H1 (cell line): Measurements from ENCODE around the gene XDH. TPM values are rescaled to one million over a fixed set of nuclear protein-coding genes. Genes with fewer than 3 reads are reported as not detected.

Experiments used
- CTCF ChIA-PET: fragments of 300-600 bp; sonication (Branson Sonifier 250); formaldehyde crosslinking; loops from one replicate; lab custom pipeline; 2021; ENCODE audit not compliant: partially characterized antibody; lab: Charles Lee
- POLR2A ChIA-PET: fragments of 300-600 bp; sonication (Branson Sonifier 250); formaldehyde crosslinking; loops from one replicate; lab custom pipeline; 2021; ENCODE audit warnings: inconsistent platforms; ENCODE audit not compliant: partially characterized antibody; lab: Charles Lee
- DNase-seq, 2 experiments: peaks; one replicate each; pipeline versions ENCODE4 v3.0.0 to v3.0.0-alpha.2; 2010 to 2022; ENCODE audit warnings: low spot score in 2 of 2, low read depth in 1 of 2, mixed read lengths in 1 of 2
- FAIRE-seq: peaks from 2 replicates; lab custom pipeline; 2011; peaks lifted over from hg19 to GRCh38; lab: Jason Lieb, UNC
- H2AFZ ChIP-seq: 2 replicates; pipeline ENCODE4 v1.8.1; 2012; ENCODE audit warnings: low read length, inconsistent platforms
- H2AK5ac ChIP-seq: 2 replicates; pipeline ENCODE4 v1.6.1; 2013; ENCODE audit warnings: low read depth, low read length
- H2BK120ac ChIP-seq: replicated peaks from 2 replicates; pipeline ENCODE3; 2013; ENCODE audit warnings: low read depth, low read length, inconsistent platforms
- H2BK12ac ChIP-seq: 2 replicates; pipeline ENCODE4 v1.6.1; 2013; ENCODE audit warnings: low read depth, low read length
- H2BK15ac ChIP-seq: 2 replicates; pipeline ENCODE4 v1.6.1; 2013; ENCODE audit warnings: low read length
- H2BK20ac ChIP-seq: 2 replicates; pipeline ENCODE4 v1.6.1; 2013; ENCODE audit warnings: low read length
- H2BK5ac ChIP-seq: 2 replicates; pipeline ENCODE4 v1.6.1; 2013; ENCODE audit warnings: low read depth, low read length
- H3K14ac ChIP-seq: 2 replicates; pipeline ENCODE4 v1.6.1; 2013; ENCODE audit warnings: inconsistent platforms; ENCODE audit not compliant: insufficient read length
- H3K18ac ChIP-seq: 2 replicates; pipeline ENCODE4 v1.6.1; 2013; ENCODE audit warnings: low read length; ENCODE audit errors: extremely low read depth
- H3K23ac ChIP-seq: 2 replicates; pipeline ENCODE4 v1.6.1; 2013; ENCODE audit warnings: inconsistent platforms; ENCODE audit not compliant: insufficient read length
- H3K23me2 ChIP-seq: 2 replicates; pipeline ENCODE4 v1.6.1; 2013; ENCODE audit warnings: low read depth, low read length
- H3K27ac ChIP-seq: 2 replicates; pipeline ENCODE4 v1.6.1; 2011; ENCODE audit warnings: low read depth, low read length, inconsistent platforms
- H3K27me3 ChIP-seq, 4 experiments: replicated peaks in 1 of 4; 1 replicate in 1 of 4; 2 replicates in 3 of 4; pipeline versions ENCODE4 v1.6.1 to v1.8.1; 2011 to 2013; ENCODE audit warnings: low read length in 3 of 4, mild to moderate bottlenecking in 3 of 4, inconsistent platforms in 2 of 4, mixed read lengths in 2 of 4, moderate library complexity in 1 of 4; ENCODE audit not compliant: control insufficient read depth in 3 of 4, insufficient read depth in 3 of 4; ENCODE audit errors: extremely low read depth in 1 of 4
- H3K36me3 ChIP-seq, 4 experiments: 2 replicates each; pipeline versions ENCODE4 v1.6.1 to v1.8.1; 2011 to 2013; ENCODE audit warnings: mild to moderate bottlenecking in 4 of 4, low read length in 3 of 4, moderate library complexity in 2 of 4, control low read depth in 1 of 4, inconsistent platforms in 1 of 4; ENCODE audit not compliant: insufficient read depth in 4 of 4, control insufficient read depth in 2 of 4
- H3K4ac ChIP-seq: replicated peaks from 2 replicates; pipeline ENCODE3; 2013; ENCODE audit warnings: low read length, low read depth, mixed read lengths, inconsistent platforms; ENCODE audit not compliant: insufficient read length
- H3K4me1 ChIP-seq, 4 experiments: replicated peaks in 1 of 4; 1 replicate in 1 of 4; 2 replicates in 3 of 4; pipeline versions ENCODE4 v1.6.1 to v1.8.1; 2011 to 2013; ENCODE audit warnings: low read length in 3 of 4, inconsistent platforms in 2 of 4, mixed read lengths in 1 of 4; ENCODE audit not compliant: insufficient read depth in 4 of 4, control insufficient read depth in 3 of 4
- H3K4me2 ChIP-seq, 2 experiments: 2 replicates each; pipeline versions ENCODE4 v1.6.1 to v1.8.1; 2011 to 2013; ENCODE audit warnings: low read depth in 2 of 2, low read length in 2 of 2, control low read depth in 1 of 2, inconsistent platforms in 1 of 2, mild to moderate bottlenecking in 1 of 2; ENCODE audit not compliant: insufficient read depth in 1 of 2
- H3K4me3 ChIP-seq, 4 experiments: fragments of 200-600, 300-600 bp in 1 of 4; sonication (generic), shearing (Covaris generic), sonication (Bioruptor Twin) in 1 of 4; 2 replicates each; pipeline versions ENCODE4 v1.5.1 to v1.8.1; 2011 to 2016; ENCODE audit warnings: low read length in 4 of 4, low read depth in 3 of 4, control low read depth in 2 of 4, inconsistent platforms in 2 of 4, mild to moderate bottlenecking in 2 of 4, mixed read lengths in 1 of 4, moderate library complexity in 1 of 4; ENCODE audit not compliant: insufficient read depth in 2 of 4; ENCODE audit errors: extremely low read depth in 1 of 4
- H3K56ac ChIP-seq: replicated peaks from 2 replicates; pipeline ENCODE3; 2013; ENCODE audit warnings: low read depth, mild to moderate bottlenecking, mixed read lengths, low read length, inconsistent platforms; ENCODE audit not compliant: insufficient read length
- H3K79me1 ChIP-seq: 2 replicates; pipeline ENCODE4 v1.6.1; 2013; ENCODE audit warnings: low read depth, low read length, control low read depth
- H3K79me2 ChIP-seq, 2 experiments: 2 replicates each; pipeline versions ENCODE4 v1.6.1 to v1.8.1; 2012 to 2013; ENCODE audit warnings: low read length in 2 of 2, mild to moderate bottlenecking in 2 of 2, inconsistent platforms in 1 of 2; ENCODE audit not compliant: insufficient read depth in 2 of 2, control insufficient read depth in 1 of 2
- H3K9ac ChIP-seq, 4 experiments: replicated peaks in 1 of 4; 1 replicate in 1 of 4; 2 replicates in 3 of 4; pipeline versions ENCODE4 v1.6.1 to v1.8.1; 2011 to 2013; ENCODE audit warnings: low read depth in 3 of 4, low read length in 3 of 4, control low read depth in 2 of 4, mild to moderate bottlenecking in 2 of 4, moderate library complexity in 2 of 4, inconsistent platforms in 1 of 4; ENCODE audit errors: extremely low read depth in 1 of 4
- H3K9me3 ChIP-seq, 2 experiments: 2 replicates each; pipeline versions ENCODE4 v1.6.1 to v1.8.1; 2012 to 2013; ENCODE audit warnings: mild to moderate bottlenecking in 2 of 2, moderate library complexity in 2 of 2, control low read depth in 1 of 2, inconsistent platforms in 1 of 2, low read depth in 1 of 2, low read length in 1 of 2, mixed read lengths in 1 of 2; ENCODE audit not compliant: insufficient read depth in 2 of 2
- H4K20me1 ChIP-seq, 2 experiments: replicated peaks in 1 of 2; 2 replicates each; pipeline versions ENCODE3 to v1.8.1; 2011 to 2013; ENCODE audit warnings: inconsistent platforms in 2 of 2, low read length in 2 of 2, mild to moderate bottlenecking in 1 of 2; ENCODE audit not compliant: insufficient read depth in 2 of 2, control insufficient read depth in 1 of 2
- H4K5ac ChIP-seq: 2 replicates; pipeline ENCODE4 v1.6.1; 2013; ENCODE audit warnings: low read length, low read depth, mixed read lengths, inconsistent platforms; ENCODE audit not compliant: insufficient read length
- H4K8ac ChIP-seq: 2 replicates; pipeline ENCODE4 v1.8.0; 2013; ENCODE audit warnings: mild to moderate bottlenecking, moderate library complexity, low read length, inconsistent platforms; ENCODE audit not compliant: insufficient read depth; ENCODE audit errors: extremely low read depth
- H4K91ac ChIP-seq: replicated peaks from 2 replicates; pipeline ENCODE3; 2013; ENCODE audit warnings: low read length, mixed read lengths, inconsistent platforms; ENCODE audit not compliant: insufficient read length
- ATF2 ChIP-seq: IDR thresholded peaks from 2 replicates; pipeline ENCODE4 v1.6.1; 2012; ENCODE audit warnings: low read length, inconsistent platforms
- EZH2 ChIP-seq: fragments of 200-600 bp; sonication (generic); IDR thresholded peaks from 2 replicates; pipeline ENCODE4 v1.7.1; 2012; ENCODE audit warnings: low read depth, mild to moderate bottlenecking, moderate library complexity, low read length, inconsistent platforms; ENCODE audit not compliant: severe bottlenecking
- GABPA ChIP-seq: IDR thresholded peaks from 2 replicates; pipeline ENCODE4 v1.6.1; 2011; ENCODE audit warnings: mild to moderate bottlenecking, low read length, moderate library complexity, borderline replicate concordance; ENCODE audit not compliant: insufficient read depth
- GTF2F1 ChIP-seq: IDR thresholded peaks from 2 replicates; pipeline ENCODE4 v1.6.1; 2012; ENCODE audit warnings: low read depth, low read length, improper control_type of control experiment, borderline replicate concordance
- JUND ChIP-seq: IDR thresholded peaks from 2 replicates; pipeline ENCODE4 v1.6.1; 2011; ENCODE audit warnings: mild to moderate bottlenecking, improper control_type of control experiment, low read length
- KDM4A ChIP-seq: IDR thresholded peaks from one replicate; pipeline ENCODE4 v1.7.1; 2012; ENCODE audit warnings: low read depth, mild to moderate bottlenecking, moderate library complexity, low read length, inconsistent platforms; ENCODE audit not compliant: severe bottlenecking
- POLR2A ChIP-seq, 2 experiments: IDR thresholded peaks; 1 replicate in 1 of 2; 2 replicates in 1 of 2; pipeline ENCODE4 v1.6.1; 2011; ENCODE audit warnings: low read depth in 2 of 2, low read length in 2 of 2, mild to moderate bottlenecking in 2 of 2; ENCODE audit errors: control extremely low read depth in 1 of 2
- POU5F1 ChIP-seq: IDR thresholded peaks from 2 replicates; pipeline ENCODE4 v1.6.1; 2011; ENCODE audit warnings: low read depth, mild to moderate bottlenecking, low read length, moderate library complexity
- RAD21 ChIP-seq, 2 experiments: IDR thresholded peaks in 1 of 2; conservative IDR thresholded peaks in 1 of 2; 2 replicates each; pipeline ENCODE4 v1.6.1; 2011; ENCODE audit warnings: low read depth in 2 of 2, low read length in 2 of 2, improper control_type of control experiment in 1 of 2, inconsistent platforms in 1 of 2, mild to moderate bottlenecking in 1 of 2, moderate library complexity in 1 of 2
- SP1 ChIP-seq: IDR thresholded peaks from 2 replicates; pipeline ENCODE4 v1.6.1; 2011; ENCODE audit warnings: low read depth, low read length
- SUZ12 ChIP-seq: fragments of 200-600 bp; sonication (generic); IDR thresholded peaks from 2 replicates; pipeline ENCODE4 v1.6.1; 2012; ENCODE audit warnings: mild to moderate bottlenecking, inconsistent platforms, low read length, moderate library complexity, mixed read lengths
- TBP ChIP-seq: IDR thresholded peaks from 2 replicates; pipeline ENCODE4 v1.6.1; 2011; ENCODE audit warnings: low read depth, low read length, improper control_type of control experiment
- TEAD4 ChIP-seq: IDR thresholded peaks from 2 replicates; pipeline ENCODE4 v1.6.1; 2012; ENCODE audit warnings: low read depth, low read length, inconsistent platforms, mixed read lengths
- WGBS, 2 experiments: shearing (Covaris generic) in 1 of 2; methylation state at CpG; one replicate each; pipeline versions ENCODE4 v1.1.6 to v1.1.7; 2013 to 2015; ENCODE audit warnings: low lambda C conversion rate in 2 of 2, mixed read lengths in 2 of 2, inconsistent platforms in 1 of 2, low coverage in 1 of 2, missing lambda C conversion rate in 1 of 2; ENCODE audit not compliant: insufficient replicate concordance in 2 of 2, insufficient coverage in 1 of 2, insufficient read length in 1 of 2; ENCODE audit errors: extremely low coverage in 1 of 2, missing lambda C conversion rate in 1 of 2; 5-methylcytosine and 5-hydroxymethylcytosine counted together
- polyA plus RNA-seq, 7 experiments: library from polyadenylated mRNA; depleted of rRNA in 3 of 7; stranded (reverse) in 5 of 7; unstranded in 2 of 7; fragments of >200 nt in 5 of 7; fragments of 200-250 nt in 2 of 7; gene quantifications; 1 replicate in 5 of 7; 2 replicates in 1 of 7; 4 replicates in 1 of 7; pipeline versions ENCODE4 v1.2.1 to v1.2.3, GENCODE V29; 2011 to 2013; ENCODE audit warnings: missing spikeins in 2 of 7, mixed read lengths in 2 of 7
- total RNA-seq: library from RNA; stranded (reverse); fragmentation: NEBNext Ultra II Directional; extraction: Animal tissue kit (Norgen Biotek cat#: 25700); gene quantifications from 2 replicates; pipeline ENCODE4 v1.2.1, GENCODE V29; 2021

The XDH gene
- total and polyA plus RNA-seq, 2 of the 8 experiments (the other 6 are each of a cell fraction or from before 2014, with no cell fraction given): 0.68 to 1.2 TPM

GRCh38 chr2:31349160-31349559, 65.4 kb downstream of the XDH start:
- WGBS, 2 experiments: 97% methylated on average over 7 of the region's 7 CpGs; no CpG with 5 or more reads in 1 of the 2 experiments
- CTCF ChIA-PET: interaction anchor here (1.0 to 1.5 kb wide), 2 partner anchors 13 to 39 kb away, joined by 4 read pairs; no protein-coding TSS in a partner anchor
- TF ChIP-seq TBP (no peak), SUZ12 (no peak), TEAD4 (no peak), GABPA (no peak), KDM4A (no peak), GTF2F1 (no peak), RAD21 (IDR thresholded peaks at IDR 0.05 in 1 of 2, conservative IDR thresholded peaks at IDR 0.05 in 1 of 2; ENCODE audit: low read depth in 2 of 2, low read length in 2 of 2) (no peak), POLR2A (IDR thresholded peaks at IDR 0.05; ENCODE audit: control extremely low read depth in 1 of 2, low read depth in 2 of 2, low read length in 2 of 2) (no peak), JUND (no peak), ATF2 (no peak), POU5F1 (no peak), EZH2 (no peak), SP1 (no peak)

More at GRCh38 chr2:31349160-31349559, 65.4 kb downstream of the XDH start:
- H3K9me3 ChIP-seq: no peaks in the 10 kb centered on the region
- no peak overlapping the region for H2BK5ac ChIP-seq
- H4K8ac ChIP-seq: no peak overlapping the region
- H3K4me2 ChIP-seq: no peak overlapping the region
- no peak overlapping the region for H4K5ac ChIP-seq
- H3K27ac ChIP-seq: no peak overlapping the region
- no peak overlapping the region for H3K18ac ChIP-seq
- H2AFZ ChIP-seq: no peak overlapping the region
- no peak overlapping the region for H2BK120ac ChIP-seq
- no peaks in the 10 kb centered on the region for H3K4me1 ChIP-seq
- H3K14ac ChIP-seq: no peak overlapping the region
- no peaks in the 10 kb centered on the region for H4K20me1 ChIP-seq
- H2AK5ac ChIP-seq: no peak overlapping the region
- no peak overlapping the region for H2BK20ac ChIP-seq
- H3K36me3 ChIP-seq: no peaks in the 10 kb centered on the region
- H4K91ac ChIP-seq: no peak overlapping the region
- no peaks in the 10 kb centered on the region for H3K79me2 ChIP-seq
- no peak for FAIRE-seq
- no peaks in the 10 kb centered on the region for H3K79me1 ChIP-seq
- no peak for DNase-seq
- no peak overlapping the region for H2BK12ac ChIP-seq
- H3K27me3 ChIP-seq: no peaks in the 10 kb centered on the region
- H3K4me3 ChIP-seq: no peak overlapping the region
- H2BK15ac ChIP-seq: no peak overlapping the region
- no peak overlapping the region for H3K4ac ChIP-seq
- no peak overlapping the region for H3K56ac ChIP-seq
- H3K23ac ChIP-seq: no peak overlapping the region
- no peak overlapping the region for H3K9ac ChIP-seq
- H3K23me2 ChIP-seq: no peaks in the 10 kb centered on the region
- POLR2A ChIA-PET: no interaction called here
